ENCODE results near the gene UNC13D.

GRCh38 chr17:75849724-75850123 lies 5.5 kb upstream of the UNC13D start:
- TF ChIP-seq, protein P1, sequence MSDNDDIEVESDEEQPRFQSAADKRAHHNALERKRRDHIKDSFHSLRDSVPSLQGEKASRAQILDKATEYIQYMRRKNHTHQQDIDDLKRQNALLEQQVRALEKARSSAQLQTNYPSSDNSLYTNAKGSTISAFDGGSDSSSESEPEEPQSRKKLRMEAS (IDR thresholded peaks at IDR 0.05), result no peak
- no peak for TF ChIP-seq EP300 (IDR thresholded peaks at IDR 0.05; ENCODE audit: borderline replicate concordance)
- no peak for TF ChIP-seq USF1 (IDR thresholded peaks at IDR 0.05)
- no peak for TF ChIP-seq CEBPB (IDR thresholded peaks at IDR 0.05)
- no peak for TF ChIP-seq YY1 (IDR thresholded peaks at IDR 0.05; ENCODE audit: low read depth)
- no peak for TF ChIP-seq REST (IDR thresholded peaks at IDR 0.05; ENCODE audit: low read depth)
- no peak for TF ChIP-seq RAD21 (IDR thresholded peaks at IDR 0.05; ENCODE audit: low read depth)
- no peak for TF ChIP-seq ZBTB7A (IDR thresholded peaks at IDR 0.05; ENCODE audit: low read depth)
- no peak for TF ChIP-seq TEAD4 (IDR thresholded peaks at IDR 0.05)
- TF ChIP-seq CREB1 (IDR thresholded peaks at IDR 0.05; ENCODE audit: low read depth), result no peak
- no peak for TF ChIP-seq TCF12 (IDR thresholded peaks at IDR 0.05; ENCODE audit: low read depth)

Data from Ishikawa (cell line).